Neural cell (in vitro differentiated cells): ENCODE measurements around the gene LRRIQ4. TPM values are rescaled to one million over a fixed set of nuclear protein-coding genes. Genes with fewer than 3 reads are reported as not detected.

Experiments used
- H2AFZ ChIP-seq: fragments of 200-600, 300-800 bp; sonication (generic), shearing (Covaris generic); 2 replicates; pipeline ENCODE4 v1.6.0; 2014; ENCODE audit warnings: low read depth, mild to moderate bottlenecking, antibody characterized with exemption, low read length, moderate library complexity
- H3F3A ChIP-seq: fragments of 200-600 bp; shearing (Covaris generic); 2 replicates; pipeline ENCODE4 v1.6.1; 2016; ENCODE audit warnings: mild to moderate bottlenecking, moderate library complexity, mixed read lengths, antibody characterized with exemption, low read length; ENCODE audit not compliant: insufficient read depth, poor library complexity, severe bottlenecking
- H3K27ac ChIP-seq: fragments of 200-600, 300-800 bp; sonication (generic), shearing (Covaris generic); 2 replicates; pipeline ENCODE4 v1.5.1; 2014; ENCODE audit warnings: mild to moderate bottlenecking, low read length, moderate library complexity
- H3K27me3 ChIP-seq: fragments of 300-800, 200-600 bp; sonication (generic), shearing (Covaris generic); 2 replicates; pipeline ENCODE4 v1.6.0; 2014; ENCODE audit warnings: mild to moderate bottlenecking, low read depth, low read length, moderate library complexity; ENCODE audit not compliant: insufficient read depth
- H3K36me3 ChIP-seq: fragments of 300-800, 200-600 bp; sonication (generic), shearing (Covaris generic); 2 replicates; pipeline ENCODE4 v1.5.1; 2014; ENCODE audit warnings: mild to moderate bottlenecking, antibody characterized with exemption, low read length, moderate library complexity; ENCODE audit not compliant: insufficient read depth
- H3K4me2 ChIP-seq: fragments of 300-800, 200-600 bp; sonication (generic), shearing (Covaris generic); 2 replicates; pipeline ENCODE4 v1.6.0; 2014; ENCODE audit warnings: mild to moderate bottlenecking, low read length
- H3K4me3 ChIP-seq: fragments of 300-800, 200-600 bp; sonication (generic), shearing (Covaris generic); 2 replicates; pipeline ENCODE4 v1.5.1; 2014; ENCODE audit warnings: mild to moderate bottlenecking, low read length, moderate library complexity
- H3K79me2 ChIP-seq: fragments of 200-600 bp; shearing (Covaris generic); replicated peaks from 2 replicates; pipeline ENCODE4 v1.6.0; 2014; ENCODE audit warnings: mild to moderate bottlenecking, low read length, moderate library complexity; ENCODE audit not compliant: insufficient read depth
- H3K9ac ChIP-seq: fragments of 300-800, 200-600 bp; sonication (generic), shearing (Covaris generic); 2 replicates; pipeline ENCODE4 v1.6.1; 2016; ENCODE audit warnings: mild to moderate bottlenecking, low read length, mixed read lengths
- H3K9me2 ChIP-seq: fragments of 200-600 bp; shearing (Covaris generic); 2 replicates; pipeline ENCODE4 v1.6.1; 2016; ENCODE audit warnings: mild to moderate bottlenecking, low read length, mixed read lengths; ENCODE audit not compliant: insufficient read depth
- H3K9me3 ChIP-seq: fragments of 200-600, 300-800 bp; sonication (generic), shearing (Covaris generic); 2 replicates; pipeline ENCODE4 v1.6.1; 2016; ENCODE audit warnings: mild to moderate bottlenecking, mixed run types, low read length, moderate library complexity, mixed read lengths
- H4K20me1 ChIP-seq: fragments of 200-600 bp; shearing (Covaris generic); 2 replicates; pipeline ENCODE4 v1.6.1; 2016; ENCODE audit warnings: mild to moderate bottlenecking, mixed run types; ENCODE audit not compliant: insufficient read depth
- CTCF ChIP-seq: fragments of 450-650 bp; IDR thresholded peaks from 2 replicates; pipeline ENCODE4 v1.5.1; 2014; ENCODE audit warnings: antibody characterized with exemption, mild to moderate bottlenecking, moderate library complexity; ENCODE audit not compliant: poor library complexity, severe bottlenecking
- EP300 ChIP-seq: fragments of 450-650 bp; conservative IDR thresholded peaks from 2 replicates; pipeline ENCODE4 v1.6.1; 2014; ENCODE audit warnings: antibody characterized with exemption, mild to moderate bottlenecking, moderate library complexity; ENCODE audit not compliant: poor library complexity, severe bottlenecking
- EZH2 ChIP-seq: fragments of 200-600, 300-800 bp; shearing (Covaris generic), sonication (generic); IDR thresholded peaks from 2 replicates; pipeline ENCODE4 v1.6.1; 2014; ENCODE audit warnings: antibody characterized with exemption, low read length, borderline replicate concordance, mild to moderate bottlenecking; ENCODE audit not compliant: insufficient read depth, poor library complexity, severe bottlenecking
- MXI1 ChIP-seq: fragments of 450-650 bp; conservative IDR thresholded peaks from 2 replicates; pipeline ENCODE4 v1.6.1; 2014; ENCODE audit warnings: antibody characterized with exemption, mild to moderate bottlenecking; ENCODE audit not compliant: poor library complexity, severe bottlenecking
- POLR2AphosphoS5 ChIP-seq: IDR thresholded peaks from 2 replicates; pipeline ENCODE4 v1.6.1; 2012
- RAD21 ChIP-seq: fragments of 450-650 bp; conservative IDR thresholded peaks from 2 replicates; pipeline ENCODE4 v1.6.1; 2014; ENCODE audit warnings: antibody characterized with exemption, mild to moderate bottlenecking, moderate library complexity
- REST ChIP-seq: IDR thresholded peaks from 2 replicates; pipeline ENCODE4 v1.6.1; 2012; ENCODE audit warnings: borderline replicate concordance
- SMC3 ChIP-seq: fragments of 450-650 bp; conservative IDR thresholded peaks from 2 replicates; pipeline ENCODE4 v1.6.1; 2014; ENCODE audit warnings: antibody characterized with exemption, mild to moderate bottlenecking, moderate library complexity; ENCODE audit not compliant: poor library complexity
- TAF1 ChIP-seq: IDR thresholded peaks from 2 replicates; pipeline ENCODE4 v1.6.1; 2012; ENCODE audit warnings: low read depth
- polyA plus RNA-seq: library from polyadenylated mRNA; depleted of rRNA; stranded (reverse); fragments of >200 nt; gene quantifications from 2 replicates; pipeline ENCODE4 v1.2.3, GENCODE V29; 2014

The LRRIQ4 gene
- polyA plus RNA-seq, 1 donor from 2014 or later: not detected

- Histone ChIP-seq H3K4me3 (no peak overlapping the region), H4K20me1 (no peaks in the 10 kb centered on the region), H3K4me2 (no peak overlapping the region), H3K79me2 (no peaks in the 10 kb centered on the region), H3K9me2 (no peaks in the 10 kb centered on the region), H3K9me3 (no peaks in the 10 kb centered on the region), H3K36me3 (no peaks in the 10 kb centered on the region), H2AFZ (no peak overlapping the region), H3K9ac (no peak overlapping the region), H3F3A (no peaks in the 10 kb centered on the region), H3K27me3 (no peaks in the 10 kb centered on the region), H3K27ac (no peak overlapping the region)
- TF ChIP-seq REST: no peak
- TF ChIP-seq EZH2: no peak
Observed at GRCh38 chr3:169818316-169818715, 5.6 kb downstream of the LRRIQ4 start.

- Histone ChIP-seq H3K9me2 (no peaks in the 10 kb centered on the region), H3K9ac (no peak overlapping the region), H3F3A (no peaks in the 10 kb centered on the region), H3K9me3 (no peaks in the 10 kb centered on the region), H3K27me3 (no peaks in the 10 kb centered on the region), H3K36me3 (no peaks in the 10 kb centered on the region), H3K27ac (no peak overlapping the region), H4K20me1 (no peaks in the 10 kb centered on the region), H3K79me2 (no peaks in the 10 kb centered on the region), H2AFZ (no peak overlapping the region), H3K4me3 (no peak overlapping the region), H3K4me2 (no peak overlapping the region)
- TF ChIP-seq SMC3 (no peak), POLR2AphosphoS5 (no peak), EP300 (no peak), EZH2 (no peak), RAD21 (no peak), TAF1 (no peak), CTCF (no peak), MXI1 (no peak)
Observed at GRCh38 chr3:169822091-169822490, 9.4 kb downstream of the LRRIQ4 start.

- H3K4me2 ChIP-seq: no peak overlapping the region
- H3K4me3 ChIP-seq: no peak overlapping the region
- no peak overlapping the region for H2AFZ ChIP-seq
- H3F3A ChIP-seq: no peaks in the 10 kb centered on the region
- no peak overlapping the region for H3K9ac ChIP-seq
- no peaks in the 10 kb centered on the region for H3K27me3 ChIP-seq
- H3K36me3 ChIP-seq: no peaks in the 10 kb centered on the region
- TF ChIP-seq SMC3 (no peak), MXI1 (no peak), POLR2AphosphoS5 (no peak), CTCF (no peak), REST (no peak)
- H4K20me1 ChIP-seq: no peaks in the 10 kb centered on the region
- no peak overlapping the region for H3K27ac ChIP-seq
- no peaks in the 10 kb centered on the region for H3K9me2 ChIP-seq
- H3K79me2 ChIP-seq: no peaks in the 10 kb centered on the region
- H3K9me3 ChIP-seq: no peaks in the 10 kb centered on the region
Observed at GRCh38 chr3:169822540-169822939, 9.9 kb downstream of the LRRIQ4 start.
